ENCODE results near the gene FOXRED2. TPM values are rescaled to one million over a fixed set of nuclear protein-coding genes. Genes with fewer than 3 reads are reported as not detected.

The FOXRED2 gene
- total RNA-seq = 10 to 100 TPM; 10.9 to 12.0 TPM

DNA sequence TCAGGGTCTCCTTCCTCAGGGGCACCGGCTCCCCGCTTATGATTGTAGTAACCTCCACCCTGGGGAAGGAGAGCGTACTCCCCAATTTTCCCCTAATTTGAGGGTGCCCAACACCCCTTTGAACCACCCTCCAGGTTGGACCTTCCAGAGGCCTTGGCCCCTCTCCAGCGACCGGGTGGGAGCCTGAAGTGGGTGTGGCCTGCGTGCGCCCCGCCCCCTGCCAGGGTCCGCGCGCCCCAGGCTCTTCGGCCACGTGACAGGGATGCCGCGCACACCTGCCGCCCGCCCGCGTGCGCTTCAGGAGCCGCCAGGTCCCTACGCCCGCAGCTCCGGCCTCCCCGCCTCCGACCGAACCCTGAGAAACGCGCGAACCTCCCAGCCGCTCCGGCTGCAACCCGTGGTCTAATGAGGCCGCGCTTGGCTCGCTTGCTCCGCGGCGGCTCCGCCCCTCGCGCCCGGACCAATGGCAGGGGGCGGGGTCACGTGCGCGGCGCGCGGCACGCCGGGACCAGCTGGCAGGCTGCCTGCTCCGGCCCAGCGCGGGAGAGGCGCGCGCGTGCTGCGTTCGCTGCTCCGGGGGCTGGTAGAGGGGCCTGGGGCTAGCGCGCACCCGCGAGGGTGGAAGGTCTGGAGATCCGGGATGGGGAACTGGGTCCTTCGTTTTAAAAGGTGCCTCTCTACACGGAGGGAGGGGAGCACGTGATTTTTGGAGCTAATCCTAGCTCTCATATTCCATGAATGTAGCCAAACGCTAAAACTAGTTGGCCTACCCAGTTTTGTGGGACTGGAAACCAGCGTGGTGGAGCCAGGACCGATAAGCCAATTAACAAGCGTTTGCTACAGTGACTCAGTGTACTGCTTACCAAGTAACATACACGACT is at the start of gene FOXRED2:
FOXRED2 (minus strand) TSS at position 404 of the 881 bp plus-strand sequence. CDS start 618 bp downstream, outside the sequence.
- peaks cover 19% of the 10 kb centered on the region for H3K36me3 Mint-ChIP-seq
- peaks cover 14% of the 10 kb centered on the region for H3K4me1 Mint-ChIP-seq
- H3K9me3 Mint-ChIP-seq = no peaks in the 10 kb centered on the region
- DNase-seq (peak; percentile 97), ATAC-seq (ENCODE audit: low read depth) (peak; percentile 95)
- H3K4me3 Mint-ChIP-seq = peak within 1 kb of the TSS; percentile 76
- POLR2A ChIA-PET = interaction anchor here (0.6 to 2.9 kb wide), 12 partner anchors 10 to 269 kb away, joined by 3 to 24 read pairs (median 4); partner anchors contain the start of genes APOL2, EIF3D and TXN2
- H3K27ac Mint-ChIP-seq = peak within 1 kb of the TSS; percentile 70
- H3K27me3 Mint-ChIP-seq = no peaks in the 10 kb centered on the region

DNA sequence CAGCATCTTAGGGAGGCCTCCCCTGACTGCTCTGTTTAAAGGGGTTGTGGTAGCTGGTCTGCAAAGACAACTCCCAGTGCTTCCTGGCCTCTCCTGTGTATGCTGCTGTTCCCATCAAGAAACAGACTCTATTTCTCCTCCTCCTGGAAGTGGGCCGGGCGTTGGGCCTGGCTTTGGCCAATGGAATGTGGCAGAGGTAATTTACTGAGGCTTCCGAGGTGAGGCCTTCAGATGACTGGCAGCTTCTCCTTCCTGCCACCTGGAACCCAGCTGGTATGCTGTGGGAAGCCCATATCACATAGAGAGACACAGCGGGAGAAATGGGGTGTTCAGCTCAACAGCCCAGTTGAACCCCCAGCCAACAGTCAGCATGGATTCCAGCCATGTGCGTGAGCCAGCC is 47.3 kb upstream of the FOXRED2 start:
- POLR2A ChIA-PET = no interaction called here
- Mint-ChIP-seq H3K27me3 (peaks cover 11% of the 10 kb centered on the region), H3K4me3 (no peak overlapping the region), H3K4me1 (peaks cover 8% of the 10 kb centered on the region), H3K9me3 (no peaks in the 10 kb centered on the region), H3K27ac (no peak overlapping the region), H3K36me3 (no peaks in the 10 kb centered on the region)
- ATAC-seq (ENCODE audit: low read depth) = no peak
- no peak for DNase-seq

DNA sequence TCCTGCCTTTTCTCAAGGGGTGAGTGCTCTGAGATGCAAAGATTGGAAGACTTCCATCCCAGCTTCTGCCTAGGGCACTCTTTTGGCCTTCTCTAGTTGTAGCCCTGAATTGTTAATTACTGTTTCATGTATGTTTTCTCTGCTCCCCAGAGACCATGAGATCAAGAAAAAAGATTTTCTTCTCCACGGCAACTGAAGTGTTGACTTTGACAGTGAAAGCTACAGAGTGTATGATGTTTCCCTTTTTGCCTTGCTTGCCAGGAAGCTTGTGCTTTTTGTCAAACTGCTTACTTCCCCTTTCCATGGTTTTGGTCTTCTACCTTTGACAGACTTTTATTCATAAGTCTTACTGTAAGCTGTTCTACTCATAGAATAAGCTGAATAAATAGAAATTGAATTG is 45.4 kb upstream of the FOXRED2 start:
- H3K9me3 Mint-ChIP-seq = no peaks in the 10 kb centered on the region
- no peaks in the 10 kb centered on the region for H3K36me3 Mint-ChIP-seq
- no peak overlapping the region for H3K27ac Mint-ChIP-seq
- peaks cover 9% of the 10 kb centered on the region for H3K27me3 Mint-ChIP-seq
- peaks cover 16% of the 10 kb centered on the region for H3K4me1 Mint-ChIP-seq
- no peak overlapping the region for H3K4me3 Mint-ChIP-seq
- no peak for DNase-seq
- ATAC-seq (ENCODE audit: low read depth) = no peak
- POLR2A ChIA-PET = interaction anchor here (0.7 kb wide), 1 partner anchor 15 kb away, joined by 4 read pairs; no protein-coding TSS in a partner anchor

DNA sequence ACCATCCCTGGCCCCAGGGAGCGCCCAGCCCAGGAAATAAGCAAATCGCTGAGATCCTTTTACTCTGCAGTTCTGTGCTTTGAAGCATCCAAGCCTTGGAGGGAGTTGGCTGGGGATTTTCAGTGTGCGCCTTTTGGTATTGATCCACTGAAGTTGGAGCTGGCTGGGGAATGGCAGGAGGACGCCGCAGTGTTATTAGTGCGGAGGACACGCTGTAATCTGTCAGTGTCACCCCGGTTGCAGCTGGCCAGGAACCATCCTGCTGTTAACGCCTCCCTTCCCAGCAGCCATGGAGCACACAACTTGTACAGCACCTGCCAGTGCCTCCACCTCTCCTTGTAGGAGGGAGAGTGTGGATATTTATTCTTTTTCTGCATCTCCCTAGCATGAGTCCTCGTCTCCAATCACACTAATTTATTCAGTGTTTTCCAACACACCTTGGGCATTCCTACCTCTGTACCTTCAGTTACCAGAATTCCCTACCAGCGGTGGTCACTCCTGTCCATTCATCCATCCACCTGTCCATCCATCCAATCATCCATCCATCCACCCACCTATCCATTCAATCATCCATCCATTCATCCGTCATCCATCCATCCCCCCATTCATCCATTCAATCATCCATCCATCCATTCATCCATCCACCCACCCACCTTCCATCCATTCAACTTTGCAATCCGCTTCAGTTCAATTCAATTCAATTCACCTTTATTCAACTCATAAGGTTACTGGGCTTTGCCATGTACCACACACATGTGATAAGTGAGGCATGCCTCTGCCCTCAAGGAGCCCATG is 44.1 kb upstream of the FOXRED2 start:
- ATAC-seq (ENCODE audit: low read depth) (no peak), DNase-seq (no peak)
- Mint-ChIP-seq H3K36me3 (no peaks in the 10 kb centered on the region), H3K9me3 (no peaks in the 10 kb centered on the region), H3K27ac (no peak overlapping the region), H3K27me3 (peaks cover 14% of the 10 kb centered on the region), H3K4me3 (no peak overlapping the region), H3K4me1 (peaks cover 19% of the 10 kb centered on the region)
- POLR2A ChIA-PET = interaction anchor here (0.5 kb wide), 1 partner anchor 19 kb away, joined by 3 read pairs; no protein-coding TSS in a partner anchor

DNA sequence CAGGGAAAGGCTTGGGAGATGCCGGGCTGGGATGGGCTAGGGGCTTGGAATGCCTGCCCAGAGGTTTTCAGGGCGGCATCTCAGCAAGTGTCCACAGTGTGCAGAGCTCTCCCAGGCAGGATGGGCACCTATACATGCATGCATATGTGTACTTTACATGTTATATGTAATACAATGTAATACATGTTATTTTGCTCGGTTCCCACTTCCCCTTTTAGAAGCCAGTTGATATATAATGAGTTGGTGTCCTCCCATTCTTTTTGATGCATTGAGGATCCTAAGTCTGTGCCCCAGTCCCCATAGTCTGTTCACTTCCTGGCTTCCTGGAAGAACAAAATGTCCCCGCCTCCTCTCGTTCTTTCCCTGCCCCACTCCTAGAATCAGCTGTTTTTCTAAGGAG is 42.2 kb upstream of the FOXRED2 start:
- Mint-ChIP-seq H3K27ac (peak overlapping the region; percentile 32), H3K9me3 (no peaks in the 10 kb centered on the region)

DNA sequence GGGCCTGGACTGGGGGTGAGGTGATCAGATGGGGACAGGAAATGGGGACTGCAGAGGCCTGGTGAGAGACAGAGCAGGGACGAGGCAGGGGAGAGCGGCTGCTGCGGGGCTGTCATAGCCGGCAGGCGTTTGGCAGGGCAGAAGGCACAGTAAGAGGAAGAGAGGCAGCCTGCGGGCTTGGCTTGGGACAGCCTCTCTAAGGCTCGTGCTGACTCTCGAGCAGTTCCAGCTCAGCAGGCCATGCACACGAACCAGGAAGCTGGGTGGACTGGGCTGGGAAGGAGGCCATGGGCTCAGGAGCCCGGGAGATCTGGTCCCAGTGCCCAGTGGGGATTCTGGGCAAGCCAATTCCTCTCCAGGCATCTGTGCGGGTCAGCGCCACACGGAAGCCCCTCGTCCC is 41.8 kb upstream of the FOXRED2 start:
- no peaks in the 10 kb centered on the region for H3K9me3 Mint-ChIP-seq

More for the DNA sequence above, 42.2 kb upstream of the FOXRED2 start:
- DNase-seq (no peak), ATAC-seq (ENCODE audit: low read depth) (no peak)
- Mint-ChIP-seq H3K4me3 (peak overlapping the region; percentile 11), H3K36me3 (no peaks in the 10 kb centered on the region), H3K27me3 (peaks cover 14% of the 10 kb centered on the region), H3K4me1 (peaks cover 30% of the 10 kb centered on the region)
- POLR2A ChIA-PET = no interaction called here

DNA sequence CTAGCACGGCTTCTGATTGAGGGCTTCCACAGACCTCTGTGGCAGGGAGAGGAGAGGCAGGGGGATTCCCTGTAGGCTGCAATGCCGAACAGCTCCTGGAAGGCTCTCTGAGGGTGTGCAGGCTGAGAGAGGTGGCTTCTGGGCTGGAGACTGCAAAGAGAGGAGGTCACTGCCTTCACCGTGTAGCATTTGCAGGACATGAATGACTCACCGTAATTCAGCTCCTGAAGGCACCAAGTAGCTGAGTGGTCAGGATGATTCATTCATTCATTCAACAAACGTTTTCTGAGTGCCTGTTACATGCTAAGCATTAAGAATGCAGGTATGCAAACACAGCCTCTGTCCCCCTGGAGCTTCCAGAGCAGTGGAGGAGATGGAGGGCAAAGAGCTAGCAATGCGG is 40.1 kb upstream of the FOXRED2 start:
- no peak for DNase-seq
- no peaks in the 10 kb centered on the region for H3K36me3 Mint-ChIP-seq
- POLR2A ChIA-PET = interaction anchor here (0.6 to 1.1 kb wide), 3 partner anchors 18 to 229 kb away, joined by 3 read pairs; partner anchors contain the start of genes EIF3D and IFT27

More for the DNA sequence above, 41.8 kb upstream of the FOXRED2 start:
- DNase-seq (no peak), ATAC-seq (ENCODE audit: low read depth) (no peak)
- Mint-ChIP-seq H3K4me1 (peaks cover 31% of the 10 kb centered on the region), H3K27ac (no peak overlapping the region), H3K36me3 (no peaks in the 10 kb centered on the region), H3K4me3 (no peak overlapping the region), H3K27me3 (peaks cover 12% of the 10 kb centered on the region)
- POLR2A ChIA-PET = no interaction called here

DNA sequence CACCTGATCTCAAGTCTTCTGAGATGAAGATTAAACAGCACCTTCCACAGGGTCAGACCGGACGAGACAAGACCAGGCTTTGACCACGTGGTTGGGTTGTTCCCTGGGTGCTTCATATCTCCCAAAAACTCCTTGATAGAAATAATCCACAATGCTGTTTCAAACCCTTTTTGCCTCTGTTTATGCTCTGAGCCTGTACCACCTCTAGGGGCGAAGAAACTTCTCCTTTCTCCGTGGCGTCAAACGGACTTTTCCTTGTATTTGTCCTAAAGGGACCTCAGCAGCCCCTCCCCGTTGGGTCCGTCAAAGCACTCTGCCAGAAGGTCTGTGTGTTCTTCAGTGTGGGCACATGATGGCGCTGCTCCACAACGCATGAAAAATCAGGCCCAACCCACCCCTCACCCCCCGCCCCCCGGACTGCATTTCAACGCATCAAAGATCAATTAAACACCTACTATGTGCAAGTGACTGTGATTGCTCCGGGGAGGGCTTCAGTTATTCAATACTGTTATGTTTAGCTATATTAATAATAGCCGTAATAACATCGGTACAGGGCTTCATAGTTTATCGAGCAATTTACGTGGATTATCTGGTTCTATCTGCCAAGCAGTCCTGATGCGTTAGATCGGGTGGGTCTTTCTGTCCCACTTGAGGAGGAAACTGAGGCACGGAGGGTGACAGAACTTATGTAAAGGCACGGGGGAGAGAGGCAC is 39.4 kb upstream of the FOXRED2 start:
- DNase-seq (peak; percentile 52), ATAC-seq (ENCODE audit: low read depth) (no peak)
- Mint-ChIP-seq H3K9me3 (no peaks in the 10 kb centered on the region), H3K4me1 (peaks cover 37% of the 10 kb centered on the region), H3K27ac (no peak overlapping the region), H3K36me3 (no peaks in the 10 kb centered on the region), H3K4me3 (no peak overlapping the region), H3K27me3 (peaks cover 9% of the 10 kb centered on the region)
- POLR2A ChIA-PET = interaction anchor here (0.6 kb wide), 1 partner anchor 127 kb away, joined by 3 read pairs; no protein-coding TSS in a partner anchor

More for the DNA sequence above, 40.1 kb upstream of the FOXRED2 start:
- Mint-ChIP-seq H3K4me1 (peaks cover 35% of the 10 kb centered on the region), H3K27me3 (peaks cover 12% of the 10 kb centered on the region), H3K4me3 (no peak overlapping the region), H3K9me3 (no peaks in the 10 kb centered on the region), H3K27ac (no peak overlapping the region)
- no peak for ATAC-seq (ENCODE audit: low read depth)

DNA sequence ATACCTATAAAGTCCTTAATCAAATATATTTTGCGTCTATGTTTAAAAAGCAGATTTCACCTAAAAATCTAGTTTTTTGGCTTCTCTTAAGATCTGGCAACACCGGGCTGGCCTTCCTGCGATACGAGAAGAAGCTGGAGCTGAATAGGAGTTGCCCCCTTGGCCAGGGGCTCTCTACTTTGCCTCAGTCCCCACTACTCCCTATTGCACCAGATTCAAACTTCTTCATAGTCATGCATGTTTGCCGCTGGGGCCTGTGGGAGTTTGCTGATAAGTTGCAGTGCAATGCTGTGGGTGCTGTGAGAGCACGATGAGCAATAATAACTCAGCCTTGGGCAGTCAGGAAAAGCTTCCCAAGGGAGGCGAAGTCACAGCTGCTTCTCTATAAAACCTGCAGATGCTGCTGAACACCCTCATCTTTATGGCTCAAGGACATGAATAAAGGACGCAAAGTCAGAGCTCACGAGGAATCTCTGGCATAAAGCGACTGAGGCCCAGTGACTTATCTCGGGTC is 37.3 kb upstream of the FOXRED2 start:
- no peak for DNase-seq
- Mint-ChIP-seq H3K27ac (no peak overlapping the region), H3K4me1 (peaks cover 36% of the 10 kb centered on the region), H3K9me3 (no peaks in the 10 kb centered on the region), H3K36me3 (peaks cover 3% of the 10 kb centered on the region), H3K27me3 (peaks cover 5% of the 10 kb centered on the region), H3K4me3 (no peak overlapping the region)
- POLR2A ChIA-PET = interaction anchor here (0.6 kb wide), 1 partner anchor 17 kb away, joined by 3 read pairs; no protein-coding TSS in a partner anchor
- no peak for ATAC-seq (ENCODE audit: low read depth)

DNA sequence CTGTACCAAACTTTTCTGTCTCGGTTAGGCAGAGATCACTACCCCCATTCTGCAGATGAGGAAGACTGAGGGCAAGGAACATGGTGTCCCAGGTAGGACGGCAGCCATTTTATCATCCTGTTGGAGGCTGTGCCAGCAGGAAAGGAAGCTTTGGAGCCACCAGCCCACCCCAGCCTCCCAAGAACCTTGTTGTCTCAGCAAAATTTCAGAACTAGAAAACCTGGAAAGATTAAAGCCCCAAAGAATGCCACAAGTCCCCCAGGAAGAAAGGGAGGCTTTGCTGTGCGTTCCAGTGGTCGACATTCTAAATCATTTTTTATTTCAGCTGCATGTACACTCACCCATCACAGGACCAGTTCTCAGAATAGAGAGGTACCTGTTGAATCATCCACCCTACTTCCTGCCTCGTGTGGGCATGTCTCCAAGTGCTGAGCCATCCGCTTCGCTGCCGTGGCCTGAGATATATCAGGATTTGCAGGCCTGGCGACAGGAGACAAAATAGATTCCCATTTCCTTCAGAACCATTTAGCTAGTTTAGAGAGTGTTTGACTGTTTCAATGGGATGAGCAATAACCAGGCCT is 35.1 kb upstream of the FOXRED2 start:
- Mint-ChIP-seq H3K4me1 (peaks cover 28% of the 10 kb centered on the region), H3K4me3 (peak overlapping the region; percentile 32), H3K36me3 (peaks cover 3% of the 10 kb centered on the region), H3K27ac (peak overlapping the region; percentile 82), H3K27me3 (peaks cover 5% of the 10 kb centered on the region), H3K9me3 (no peaks in the 10 kb centered on the region)
- ATAC-seq (ENCODE audit: low read depth) (peak; percentile 91), DNase-seq (no peak)
- POLR2A ChIA-PET = interaction anchor here (0.6 to 1.5 kb wide), 3 partner anchors 12 to 1050 kb away, joined by 3 to 17 read pairs (median 4); partner anchors contain the start of genes EIF3D and IFT27

DNA sequence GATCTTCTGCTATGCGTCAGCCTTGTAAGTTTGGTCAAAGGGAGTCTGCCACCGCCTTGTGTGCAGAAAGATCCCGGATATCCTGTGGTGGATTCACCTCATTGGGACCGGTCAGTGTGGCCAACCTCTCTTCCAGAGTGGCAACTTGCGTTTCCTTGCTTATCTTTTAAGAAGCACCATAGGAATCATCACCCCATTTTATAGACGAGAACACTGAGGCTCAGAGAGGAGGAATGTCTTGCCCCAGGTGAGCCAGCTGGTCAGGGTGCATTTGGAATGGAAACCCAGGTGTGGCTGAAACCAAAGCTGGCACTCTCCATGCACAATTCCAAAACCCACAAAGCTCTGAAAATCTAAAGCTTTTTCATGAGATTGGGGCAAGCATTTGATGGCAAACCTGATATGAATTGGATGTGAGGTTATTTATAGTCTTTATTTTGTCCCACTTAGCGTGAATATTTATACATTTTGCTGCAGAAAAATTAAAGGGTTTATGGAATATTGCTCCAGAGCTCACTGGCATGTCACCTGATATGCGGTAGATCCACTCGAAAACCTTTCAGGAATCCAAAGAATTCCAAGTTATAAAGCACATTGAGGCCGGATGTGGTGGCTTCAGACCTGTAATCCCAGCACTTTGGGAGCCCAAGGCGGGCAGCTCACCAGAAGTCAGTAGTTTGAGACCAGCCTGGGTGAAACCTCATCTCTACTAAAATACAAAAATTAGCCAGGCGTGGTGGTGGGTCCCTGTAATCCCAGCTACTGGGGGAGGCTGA is 34.2 kb upstream of the FOXRED2 start:
- ATAC-seq (ENCODE audit: low read depth) (no peak), DNase-seq (no peak)
- Mint-ChIP-seq H3K4me3 (no peak overlapping the region), H3K9me3 (no peaks in the 10 kb centered on the region), H3K4me1 (peaks cover 26% of the 10 kb centered on the region), H3K27ac (peak overlapping the region; percentile 21), H3K27me3 (no peaks in the 10 kb centered on the region), H3K36me3 (peaks cover 3% of the 10 kb centered on the region)
- POLR2A ChIA-PET = interaction anchor here (1.5 kb wide), 1 partner anchor 11 kb away, joined by 17 read pairs; the partner anchor contains the start of gene EIF3D

All from activated naive CD8-positive, alpha-beta T cell treated with anti-CD3 and anti-CD28 coated beads, Interleukin-2, amount 10 ng/mL, durations not matched to agents 7 days and 5 days (primary cell).